Brain microvascular endothelial cell (primary cell): ENCODE results near the gene KITLG.

Experiments used
- DNase-seq: peaks from one replicate; pipeline ENCODE4 v3.0.0-alpha.2; 2020
- H3K27ac ChIP-seq: fragments of 250-450 bp; sonication (Bioruptor Pico); 2 replicates; pipeline ENCODE4 v1.5.1; 2020; ENCODE audit warnings: mild to moderate bottlenecking, moderate library complexity
- H3K27me3 ChIP-seq: fragments of 250-450 bp; sonication (Bioruptor Pico); replicated peaks from 2 replicates; pipeline ENCODE4 v1.5.1; 2020; ENCODE audit warnings: mild to moderate bottlenecking
- H3K36me3 ChIP-seq: fragments of 250-450 bp; sonication (Bioruptor Pico); replicated peaks from 2 replicates; pipeline ENCODE4 v1.5.1; 2020; ENCODE audit warnings: mild to moderate bottlenecking
- H3K4me3 ChIP-seq: 2 replicates; pipeline ENCODE4 v1.5.1; 2011; ENCODE audit warnings: low read depth, mild to moderate bottlenecking, control low read depth, low read length, moderate library complexity
- in situ Hi-C: cut with HindIII; loops from 2 replicates; pipeline ENCODE4 v1.10.0; 2017; ENCODE audit warnings: low sequenced_read_pairs, low pct_ligation_motif_present
- TF ChIP-seq, protein P1 (sequence below): IDR thresholded peaks from 2 replicates; pipeline ENCODE4 v1.5.1; 2011; ENCODE audit warnings: low read depth, mild to moderate bottlenecking, moderate library complexity, low read length, control low read depth, inconsistent platforms; ENCODE audit errors: missing control alignments

The KITLG gene

DNA sequence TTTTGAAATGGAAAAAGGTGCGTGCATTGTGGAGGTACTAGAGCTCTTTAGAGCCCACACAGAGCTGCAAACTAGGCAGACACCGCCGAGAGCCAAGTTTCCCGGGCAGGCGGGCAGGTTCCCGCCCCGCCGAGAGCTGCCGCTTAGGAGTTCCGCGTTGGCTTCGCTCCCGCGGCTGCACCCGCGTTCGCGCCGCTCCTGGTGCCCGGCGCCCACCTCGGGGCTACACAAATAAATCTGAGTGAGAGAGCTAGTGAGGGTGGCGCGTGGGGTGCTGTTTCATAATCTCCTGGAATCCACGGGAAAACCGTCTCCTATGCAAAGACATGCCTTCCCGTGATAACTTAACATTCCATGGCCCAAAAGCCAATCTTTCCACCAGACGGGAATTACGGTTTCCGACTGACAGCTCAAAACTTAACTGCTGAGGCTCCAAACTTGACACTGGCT is 645 bp downstream of the KITLG start:
- no peaks in the 10 kb centered on the region for H3K36me3 ChIP-seq
- H3K4me3 ChIP-seq: peak overlapping the region; percentile 81
- no peaks in the 10 kb centered on the region for H3K27me3 ChIP-seq
- peak; percentile 13 for DNase-seq
- in situ Hi-C loops: no loop called here
- H3K27ac ChIP-seq: peak overlapping the region; percentile 14
- TF ChIP-seq, protein P1, sequence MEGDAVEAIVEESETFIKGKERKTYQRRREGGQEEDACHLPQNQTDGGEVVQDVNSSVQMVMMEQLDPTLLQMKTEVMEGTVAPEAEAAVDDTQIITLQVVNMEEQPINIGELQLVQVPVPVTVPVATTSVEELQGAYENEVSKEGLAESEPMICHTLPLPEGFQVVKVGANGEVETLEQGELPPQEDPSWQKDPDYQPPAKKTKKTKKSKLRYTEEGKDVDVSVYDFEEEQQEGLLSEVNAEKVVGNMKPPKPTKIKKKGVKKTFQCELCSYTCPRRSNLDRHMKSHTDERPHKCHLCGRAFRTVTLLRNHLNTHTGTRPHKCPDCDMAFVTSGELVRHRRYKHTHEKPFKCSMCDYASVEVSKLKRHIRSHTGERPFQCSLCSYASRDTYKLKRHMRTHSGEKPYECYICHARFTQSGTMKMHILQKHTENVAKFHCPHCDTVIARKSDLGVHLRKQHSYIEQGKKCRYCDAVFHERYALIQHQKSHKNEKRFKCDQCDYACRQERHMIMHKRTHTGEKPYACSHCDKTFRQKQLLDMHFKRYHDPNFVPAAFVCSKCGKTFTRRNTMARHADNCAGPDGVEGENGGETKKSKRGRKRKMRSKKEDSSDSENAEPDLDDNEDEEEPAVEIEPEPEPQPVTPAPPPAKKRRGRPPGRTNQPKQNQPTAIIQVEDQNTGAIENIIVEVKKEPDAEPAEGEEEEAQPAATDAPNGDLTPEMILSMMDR: no peak

DNA sequence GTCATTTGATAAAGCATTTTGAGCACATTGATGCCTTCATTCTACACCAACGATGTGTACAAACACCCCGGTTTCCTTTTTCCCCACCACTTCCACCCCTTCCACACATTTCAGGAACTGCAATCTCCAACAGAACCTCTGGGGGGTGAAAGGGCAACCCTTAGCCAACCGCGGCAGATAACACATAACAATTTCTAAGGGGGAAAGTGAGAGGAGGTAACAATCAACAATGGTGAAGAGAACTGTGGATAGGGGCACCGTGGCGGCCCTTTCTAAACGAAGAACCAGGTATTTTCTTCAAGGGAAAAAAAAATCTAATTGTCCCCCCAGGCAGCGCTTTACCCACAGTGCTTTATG is 1.1 kb downstream of the KITLG start:
- Histone ChIP-seq H3K27me3 (no peaks in the 10 kb centered on the region), H3K4me3 (peak overlapping the region; percentile 81), H3K36me3 (no peaks in the 10 kb centered on the region), H3K27ac (peak overlapping the region; percentile 14)
- in situ Hi-C loops: no loop called here
- peak; percentile 11 for DNase-seq
- TF ChIP-seq, protein P1: peak; percentile 63

DNA sequence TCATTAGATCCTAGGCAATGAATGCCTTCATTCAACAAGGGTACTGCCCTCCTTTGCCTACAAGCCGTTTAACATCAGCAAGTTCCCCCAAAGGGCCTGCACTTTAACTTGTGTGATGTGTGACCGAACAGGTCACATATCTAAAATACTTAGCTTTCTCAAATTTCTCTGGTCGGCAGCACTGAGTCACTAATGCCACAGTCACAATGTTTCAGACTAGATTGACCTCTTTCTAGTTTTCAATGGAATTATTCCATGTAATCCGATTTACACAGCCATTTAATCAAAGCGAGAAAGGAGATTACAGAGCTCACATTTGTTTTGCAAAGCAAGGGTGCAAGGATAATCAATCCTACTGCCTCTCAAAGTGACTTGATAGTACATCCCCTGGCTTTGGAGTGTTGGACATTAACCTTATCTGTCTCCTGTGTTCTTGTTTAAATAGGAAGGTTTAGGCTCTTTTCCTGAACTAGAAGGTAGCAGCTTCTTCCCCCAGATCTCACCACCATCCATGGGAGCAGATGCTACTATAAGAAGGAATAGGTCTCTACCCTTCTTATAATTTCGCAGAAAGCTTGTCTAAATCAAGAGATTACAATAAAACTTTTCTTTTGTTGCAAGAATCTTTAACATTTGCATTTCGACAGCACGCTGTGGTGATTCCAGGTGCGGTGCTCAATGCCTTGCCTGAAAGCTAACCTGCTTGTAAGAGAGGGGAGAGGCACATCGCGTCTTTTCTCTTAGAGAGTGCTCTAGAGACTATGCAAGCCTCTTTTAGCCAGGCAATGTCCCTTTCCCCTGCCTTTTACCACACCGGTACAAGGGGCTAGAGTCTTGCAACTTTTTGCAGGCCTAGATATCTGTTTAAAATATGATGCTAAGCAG is 1.8 kb downstream of the KITLG start:
- H3K4me3 ChIP-seq: peak overlapping the region; percentile 81
- H3K36me3 ChIP-seq: no peaks in the 10 kb centered on the region
- no peaks in the 10 kb centered on the region for H3K27me3 ChIP-seq
- H3K27ac ChIP-seq: no peak overlapping the region
- DNase-seq: peak; percentile 33
- in situ Hi-C loops: no loop called here
- TF ChIP-seq, protein P1: no peak

DNA sequence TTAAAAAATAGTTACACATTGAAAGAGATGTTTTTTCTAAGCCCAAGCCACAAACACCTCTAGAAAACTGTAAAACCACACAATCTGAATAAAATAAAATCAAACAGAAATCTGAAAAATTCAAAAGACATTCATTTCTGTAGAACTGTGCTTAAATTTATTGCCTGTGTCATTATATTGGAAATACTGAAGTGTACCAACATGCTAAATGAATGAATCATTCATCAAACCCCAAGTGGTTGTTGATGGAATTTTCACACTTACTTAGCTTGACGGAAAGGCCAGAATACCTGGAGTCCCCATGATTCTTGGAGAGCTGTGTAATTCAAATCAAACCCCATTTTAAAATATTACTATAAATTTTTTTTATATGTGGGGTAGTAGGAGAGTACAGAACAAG is 2.7 kb downstream of the KITLG start:
- TF ChIP-seq, protein P1: peak; percentile 18
- no peak overlapping the region for H3K27ac ChIP-seq
- DNase-seq: no peak
- H3K4me3 ChIP-seq: no peak overlapping the region
- no peaks in the 10 kb centered on the region for H3K36me3 ChIP-seq
- in situ Hi-C loops: no loop called here
- H3K27me3 ChIP-seq: no peaks in the 10 kb centered on the region

DNA sequence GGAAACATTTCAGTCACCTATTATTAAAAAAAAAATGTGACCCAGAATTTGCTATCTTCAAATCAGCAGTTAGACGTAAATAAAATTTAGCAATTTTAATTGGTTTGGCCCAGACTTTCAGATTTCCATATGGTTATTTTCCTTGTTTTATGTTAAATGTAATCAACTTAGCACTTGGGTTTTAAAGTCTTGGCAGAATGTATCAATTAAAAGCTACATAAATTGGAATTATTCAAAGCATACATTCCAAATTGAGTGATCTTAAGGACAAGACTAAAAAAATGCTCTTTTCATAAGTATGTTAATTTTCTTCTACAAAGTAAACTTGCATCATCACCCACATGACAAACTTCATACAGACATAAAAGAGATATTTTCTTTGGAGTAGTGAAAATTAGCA is 3.4 kb downstream of the KITLG start:
- Histone ChIP-seq H3K27ac (no peak overlapping the region), H3K27me3 (no peaks in the 10 kb centered on the region), H3K4me3 (no peak overlapping the region), H3K36me3 (no peaks in the 10 kb centered on the region)
- in situ Hi-C loops: no loop called here
- no peak for DNase-seq
- TF ChIP-seq, protein P1: no peak

DNA sequence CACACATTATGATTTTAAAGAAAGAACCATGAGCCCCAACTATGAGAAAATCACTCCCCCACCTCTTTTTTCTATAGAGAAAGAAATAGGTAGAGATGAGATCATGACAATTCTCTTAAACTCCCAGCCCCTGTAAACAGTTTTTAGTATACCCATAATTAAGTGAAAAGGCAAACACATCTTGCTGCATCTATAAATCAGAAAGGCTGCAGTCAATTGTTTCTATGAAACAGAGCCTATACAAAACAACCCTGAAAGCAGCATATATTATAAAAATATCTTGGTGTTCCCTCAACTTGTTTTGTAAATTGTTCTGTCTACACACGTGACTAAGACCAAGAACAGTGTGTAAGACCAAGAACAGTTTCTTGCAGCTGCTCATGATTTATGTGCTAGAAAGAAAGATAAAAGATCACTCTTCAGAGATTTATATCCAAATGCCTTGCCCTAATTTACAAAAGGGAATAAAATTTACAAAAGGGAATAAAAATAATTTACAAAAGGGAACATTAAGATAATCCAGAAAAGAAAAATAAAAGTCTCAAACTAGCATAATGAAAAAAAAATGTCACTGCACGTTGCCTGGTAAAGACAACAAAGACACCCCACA is 4.8 kb downstream of the KITLG start:
- no peaks in the 10 kb centered on the region for H3K27me3 ChIP-seq
- no peak for DNase-seq
- in situ Hi-C loops: no loop called here
- TF ChIP-seq, protein P1: no peak
- no peaks in the 10 kb centered on the region for H3K36me3 ChIP-seq
- H3K4me3 ChIP-seq: no peak overlapping the region
- no peak overlapping the region for H3K27ac ChIP-seq
